ENCODE data around the gene TMEM175.

DNA sequence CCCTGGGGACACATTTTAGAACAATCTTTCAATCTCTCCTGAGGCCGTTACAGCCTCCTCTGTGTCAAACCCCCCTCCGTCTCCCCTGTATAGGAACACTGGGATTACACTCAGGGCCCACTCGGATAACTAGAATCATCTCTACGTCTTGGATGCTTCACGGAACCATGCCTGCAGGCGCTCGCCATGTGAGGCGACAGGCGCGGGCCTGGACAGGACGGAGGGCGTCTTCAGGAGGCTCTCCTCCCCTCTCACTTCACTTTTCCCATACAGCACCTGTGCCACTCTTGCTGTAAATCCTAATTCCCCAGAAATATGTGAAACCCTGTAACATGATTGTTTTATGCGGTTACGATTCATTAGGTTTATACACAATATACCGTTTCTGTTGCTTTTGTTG, 50.6 kb downstream of the TMEM175 start:
- TF ChIP-seq GABPA (IDR thresholded peaks at IDR 0.05; ENCODE audit: low read depth) (no peak), POLR2AphosphoS5 (IDR thresholded peaks at IDR 0.05; ENCODE audit: low read depth, low read length) (no peak), EZH2phosphoT487 (IDR thresholded peaks at IDR 0.05; ENCODE audit: borderline replicate concordance, low read depth) (no peak), TAF1 (IDR thresholded peaks at IDR 0.05; ENCODE audit: borderline replicate concordance, low read depth, low read length) (no peak), RFX5 (IDR thresholded peaks at IDR 0.05; ENCODE audit: low read length) (no peak), PBX3 (IDR thresholded peaks at IDR 0.05) (no peak), FOSL2 (IDR thresholded peaks at IDR 0.05; ENCODE audit: borderline replicate concordance, low read depth) (no peak), FOXM1 (IDR thresholded peaks at IDR 0.05; ENCODE audit: low read depth) (no peak), RXRA (IDR thresholded peaks at IDR 0.05; ENCODE audit: borderline replicate concordance, low read depth) (no peak), SMC3 (IDR thresholded peaks at IDR 0.05; ENCODE audit: low read depth, low read length) (no peak)
- TF ChIP-seq, protein P1, sequence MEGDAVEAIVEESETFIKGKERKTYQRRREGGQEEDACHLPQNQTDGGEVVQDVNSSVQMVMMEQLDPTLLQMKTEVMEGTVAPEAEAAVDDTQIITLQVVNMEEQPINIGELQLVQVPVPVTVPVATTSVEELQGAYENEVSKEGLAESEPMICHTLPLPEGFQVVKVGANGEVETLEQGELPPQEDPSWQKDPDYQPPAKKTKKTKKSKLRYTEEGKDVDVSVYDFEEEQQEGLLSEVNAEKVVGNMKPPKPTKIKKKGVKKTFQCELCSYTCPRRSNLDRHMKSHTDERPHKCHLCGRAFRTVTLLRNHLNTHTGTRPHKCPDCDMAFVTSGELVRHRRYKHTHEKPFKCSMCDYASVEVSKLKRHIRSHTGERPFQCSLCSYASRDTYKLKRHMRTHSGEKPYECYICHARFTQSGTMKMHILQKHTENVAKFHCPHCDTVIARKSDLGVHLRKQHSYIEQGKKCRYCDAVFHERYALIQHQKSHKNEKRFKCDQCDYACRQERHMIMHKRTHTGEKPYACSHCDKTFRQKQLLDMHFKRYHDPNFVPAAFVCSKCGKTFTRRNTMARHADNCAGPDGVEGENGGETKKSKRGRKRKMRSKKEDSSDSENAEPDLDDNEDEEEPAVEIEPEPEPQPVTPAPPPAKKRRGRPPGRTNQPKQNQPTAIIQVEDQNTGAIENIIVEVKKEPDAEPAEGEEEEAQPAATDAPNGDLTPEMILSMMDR (IDR thresholded peaks at IDR 0.05), result no peak

Measured in SK-N-SH (cell line).